ENCODE data around the gene PCDHGA1. TPM values are rescaled to one million over a fixed set of nuclear protein-coding genes. Genes with fewer than 3 reads are reported as not detected.

The PCDHGA1 gene
- polyA plus RNA-seq, 1 donor (not counting 4 experiments of a cell fraction or from before 2014, with no cell fraction given), result 0.09 TPM

GRCh38 chr5:141547488-141547887 is 217.2 kb downstream of the PCDHGA1 start:
- Histone ChIP-seq H3K36me3 (ENCODE audit: control insufficient read depth in 2 of 2, extremely low read depth in 1 of 2, insufficient read depth in 2 of 2, low read length in 2 of 2) (peaks cover 4 to 23% of the 10 kb centered on the region in 2 experiments), H3K4me1 (ENCODE audit: control insufficient read depth, extremely low read depth, insufficient read depth, low read length) (peaks cover 5% of the 10 kb centered on the region), H4K20me1 (ENCODE audit: control insufficient read depth, extremely low read depth, insufficient read depth, low read length) (no peaks in the 10 kb centered on the region), H3K79me2 (ENCODE audit: control insufficient read depth, insufficient read depth, low read length) (peaks cover 19% of the 10 kb centered on the region), H3K27ac (ENCODE audit: control insufficient read depth, insufficient read depth, low read length) (no peak overlapping the region), H3K9me3 (ENCODE audit: control insufficient read depth, low read depth, low read length) (peaks cover 6% of the 10 kb centered on the region), H2AFZ (ENCODE audit: control insufficient read depth, low read length) (no peak overlapping the region), H3K27me3 (ENCODE audit: control insufficient read depth, extremely low read depth, insufficient read depth, low read length) (no peaks in the 10 kb centered on the region), H3K9me1 (ENCODE audit: control insufficient read depth, extremely low read depth, insufficient read depth, low read length) (no peaks in the 10 kb centered on the region), H3K4me3 (ENCODE audit: control insufficient read depth in 2 of 3, extremely low read depth in 1 of 3, insufficient read depth in 2 of 3, low read depth in 1 of 3, low read length in 3 of 3) (no peak overlapping the region), H3K4me2 (ENCODE audit: control insufficient read depth, extremely low read depth, insufficient read depth, low read depth, low read length) (no peak overlapping the region), H3K9ac (ENCODE audit: control insufficient read depth, extremely low read depth, insufficient read depth, low read length) (no peak overlapping the region)
- FAIRE-seq (no peak), DNase-seq (ENCODE audit: low read depth, low spot score) (no peak)
- no peak for TF ChIP-seq EZH2 (IDR thresholded peaks at IDR 0.05; ENCODE audit: low read length)
- TF ChIP-seq, protein P1, sequence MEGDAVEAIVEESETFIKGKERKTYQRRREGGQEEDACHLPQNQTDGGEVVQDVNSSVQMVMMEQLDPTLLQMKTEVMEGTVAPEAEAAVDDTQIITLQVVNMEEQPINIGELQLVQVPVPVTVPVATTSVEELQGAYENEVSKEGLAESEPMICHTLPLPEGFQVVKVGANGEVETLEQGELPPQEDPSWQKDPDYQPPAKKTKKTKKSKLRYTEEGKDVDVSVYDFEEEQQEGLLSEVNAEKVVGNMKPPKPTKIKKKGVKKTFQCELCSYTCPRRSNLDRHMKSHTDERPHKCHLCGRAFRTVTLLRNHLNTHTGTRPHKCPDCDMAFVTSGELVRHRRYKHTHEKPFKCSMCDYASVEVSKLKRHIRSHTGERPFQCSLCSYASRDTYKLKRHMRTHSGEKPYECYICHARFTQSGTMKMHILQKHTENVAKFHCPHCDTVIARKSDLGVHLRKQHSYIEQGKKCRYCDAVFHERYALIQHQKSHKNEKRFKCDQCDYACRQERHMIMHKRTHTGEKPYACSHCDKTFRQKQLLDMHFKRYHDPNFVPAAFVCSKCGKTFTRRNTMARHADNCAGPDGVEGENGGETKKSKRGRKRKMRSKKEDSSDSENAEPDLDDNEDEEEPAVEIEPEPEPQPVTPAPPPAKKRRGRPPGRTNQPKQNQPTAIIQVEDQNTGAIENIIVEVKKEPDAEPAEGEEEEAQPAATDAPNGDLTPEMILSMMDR (optimal IDR thresholded peaks at IDR 0.05 in 1 of 3, IDR thresholded peaks at IDR 0.05 in 1 of 3, conservative IDR thresholded peaks at IDR 0.05 in 1 of 3; ENCODE audit: extremely low read depth in 1 of 3, insufficient read depth in 2 of 3, low read length in 3 of 3), result no peak
- dilution Hi-C loops (cut with MboI; ENCODE audit: extremely low pct_ligation_motif_present, low sequenced_read_pairs), result no loop called here

GRCh38 chr5:141547921-141548320 is 217.6 kb downstream of the PCDHGA1 start:
- no peak overlapping the region for H2AFZ ChIP-seq (ENCODE audit: control insufficient read depth, low read length)
- H3K79me2 ChIP-seq (ENCODE audit: control insufficient read depth, insufficient read depth, low read length), result peaks cover 23% of the 10 kb centered on the region
- no peaks in the 10 kb centered on the region for H3K27me3 ChIP-seq (ENCODE audit: control insufficient read depth, extremely low read depth, insufficient read depth, low read length)
- FAIRE-seq (no peak), DNase-seq (ENCODE audit: low read depth, low spot score) (no peak)
- peaks cover 6% of the 10 kb centered on the region for H3K9me3 ChIP-seq (ENCODE audit: control insufficient read depth, low read depth, low read length)
- no peak overlapping the region for H3K4me3 ChIP-seq (ENCODE audit: control insufficient read depth in 2 of 3, extremely low read depth in 1 of 3, insufficient read depth in 2 of 3, low read depth in 1 of 3, low read length in 3 of 3)
- H3K36me3 ChIP-seq (ENCODE audit: control insufficient read depth in 2 of 2, extremely low read depth in 1 of 2, insufficient read depth in 2 of 2, low read length in 2 of 2), result peaks cover 4 to 23% of the 10 kb centered on the region in 2 experiments
- peaks cover 4% of the 10 kb centered on the region for H3K4me1 ChIP-seq (ENCODE audit: control insufficient read depth, extremely low read depth, insufficient read depth, low read length)
- H3K9me1 ChIP-seq (ENCODE audit: control insufficient read depth, extremely low read depth, insufficient read depth, low read length), result no peaks in the 10 kb centered on the region
- H3K9ac ChIP-seq (ENCODE audit: control insufficient read depth, extremely low read depth, insufficient read depth, low read length), result no peak overlapping the region
- H3K27ac ChIP-seq (ENCODE audit: control insufficient read depth, insufficient read depth, low read length), result no peak overlapping the region
- H3K4me2 ChIP-seq (ENCODE audit: control insufficient read depth, extremely low read depth, insufficient read depth, low read depth, low read length), result no peak overlapping the region
- dilution Hi-C loops (cut with MboI; ENCODE audit: extremely low pct_ligation_motif_present, low sequenced_read_pairs), result no loop called here
- H4K20me1 ChIP-seq (ENCODE audit: control insufficient read depth, extremely low read depth, insufficient read depth, low read length), result no peaks in the 10 kb centered on the region
- TF ChIP-seq EZH2 (IDR thresholded peaks at IDR 0.05; ENCODE audit: low read length), result no peak
- TF ChIP-seq, protein P1 (optimal IDR thresholded peaks at IDR 0.05 in 1 of 3, IDR thresholded peaks at IDR 0.05 in 1 of 3, conservative IDR thresholded peaks at IDR 0.05 in 1 of 3; ENCODE audit: extremely low read depth in 1 of 3, insufficient read depth in 2 of 3, low read length in 3 of 3), result no peak

All from keratinocyte (primary cell).